Measurements from ENCODE around the gene PIM3.

The PIM3 gene

GRCh38 chr22:50000587-50001387 is 40.2 kb downstream of the PIM3 start:
- no peak for DNase-seq (ENCODE audit: low read depth in 2 of 2)

GRCh38 chr22:50001388-50002231 is 41.0 kb downstream of the PIM3 start:
- DNase-seq (ENCODE audit: low read depth in 2 of 2) = no peak

- DNase-seq (ENCODE audit: low read depth in 2 of 2) = no peak
Measured at GRCh38 chr22:50002791-50003190, 42.2 kb downstream of the PIM3 start.

DNA sequence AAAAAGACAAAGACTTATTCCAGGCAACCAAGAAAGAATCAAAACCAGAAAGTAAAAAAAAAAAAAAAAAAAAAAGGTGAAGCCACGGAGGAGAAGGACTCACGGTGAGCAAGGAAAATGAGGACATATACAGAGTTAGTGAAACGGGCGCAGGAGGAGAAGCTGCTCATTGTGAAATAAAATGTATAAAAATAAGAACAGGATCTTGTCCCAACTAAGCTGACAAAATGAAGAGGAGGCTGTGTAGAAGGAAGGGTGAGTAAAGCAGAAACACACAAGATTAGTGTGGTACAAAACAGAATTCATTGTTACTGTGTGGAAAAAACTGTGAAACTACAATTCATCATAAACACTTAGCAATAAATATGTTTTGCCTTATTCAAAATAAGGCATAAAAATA is 44.3 kb downstream of the PIM3 start:
- no peak for DNase-seq (ENCODE audit: low read depth in 2 of 2)

DNA sequence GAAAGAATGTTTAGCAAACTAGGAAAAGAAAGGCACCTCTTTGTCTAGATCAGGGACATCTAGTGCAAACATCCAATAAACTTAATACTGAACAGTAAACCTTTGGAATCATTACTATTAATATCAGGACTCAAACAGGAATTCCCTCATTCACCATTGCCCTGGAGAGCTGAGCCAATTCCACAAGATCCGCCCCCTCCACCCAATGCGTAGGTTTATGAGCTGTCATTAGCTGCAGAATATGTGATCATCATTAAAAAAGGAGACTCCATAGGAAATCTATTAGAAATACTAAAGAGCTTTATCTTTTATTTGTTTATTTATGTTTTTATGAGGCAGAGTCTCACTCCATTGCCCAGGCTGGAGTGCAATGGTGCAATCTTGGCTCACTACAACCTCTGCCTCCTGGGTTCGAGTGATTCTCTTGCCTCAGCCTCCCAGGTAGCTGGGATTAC is 46.5 kb downstream of the PIM3 start:
- no peak for DNase-seq (ENCODE audit: low read depth in 2 of 2)

- DNase-seq (ENCODE audit: low read depth in 2 of 2) = no peak
Measured at GRCh38 chr22:50008151-50009040, 47.8 kb downstream of the PIM3 start.

DNA sequence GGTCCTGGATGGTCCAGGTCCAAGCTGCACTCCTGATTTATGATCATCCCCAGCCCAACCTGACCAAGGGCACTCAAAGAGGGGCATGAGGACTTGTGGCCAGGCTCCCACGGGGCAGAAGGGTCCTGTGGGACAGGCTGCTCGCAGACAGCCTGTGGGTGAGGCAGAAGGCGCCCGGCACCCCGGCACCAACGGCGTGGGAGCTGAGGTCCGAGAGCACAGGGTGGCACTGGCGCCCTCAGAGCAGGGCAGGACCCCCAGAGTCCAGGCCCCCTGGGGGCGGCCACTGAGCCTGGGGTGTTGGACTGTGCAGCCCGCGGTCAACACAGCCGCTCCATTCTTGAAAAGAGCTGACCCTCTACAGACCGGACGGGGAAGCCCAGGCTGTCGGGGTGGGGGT is 48.7 kb downstream of the PIM3 start:
- DNase-seq (ENCODE audit: low read depth in 2 of 2) = no peak

- no peak for DNase-seq (ENCODE audit: low read depth in 2 of 2)
Measured at GRCh38 chr22:50009765-50010675, 49.4 kb downstream of the PIM3 start.

- peak; percentile 49 to 87 for DNase-seq (ENCODE audit: low read depth in 2 of 2)
Measured at GRCh38 chr22:50010676-50011446, 50.3 kb downstream of the PIM3 start.

- DNase-seq (ENCODE audit: low read depth in 2 of 2) = no peak
Measured at GRCh38 chr22:50011447-50012210, 51.1 kb downstream of the PIM3 start.

GRCh38 chr22:50012211-50013181 is 51.9 kb downstream of the PIM3 start, which contains the start of gene IL17REL:
Gene IL17REL, minus strand, starts transcription at chr22:50012765. Its CDS starts 119 bp downstream, at chr22:50012646.
- no peak for DNase-seq (ENCODE audit: low read depth in 2 of 2)

All from stimulated activated CD8-positive, alpha-beta memory T cell treated with anti-CD3 and anti-CD28 coated beads, Interleukin-7, amount 100 ng/mL, for 4 hours (primary cell).